B cell (primary cell): ENCODE results near the gene SCRT2. TPM values are rescaled to one million over a fixed set of nuclear protein-coding genes. Genes with fewer than 3 reads are reported as not detected.
"Not testable (repeated sequence)": the region's sequence is repeated elsewhere in the genome, so short reads cannot be mapped to it uniquely, and the experiment has no call there.

Experiments
- ATAC-seq: fragments of 200-7000 bp; cut with Tn5 transposase; one replicate; pipeline ENCODE4 v1.10.0; 2021; ENCODE audit warnings: low read depth, mild to moderate bottlenecking, moderate number of reproducible peaks, moderate library complexity
- CTCF ChIA-PET: fragments of 350-600 bp; sonication (Branson Sonifier 250); formaldehyde crosslinking; loops from one replicate; lab custom pipeline; 2021; ENCODE audit warnings: antibody characterized with exemption, inconsistent platforms; lab: Charles Lee
- POLR2A ChIA-PET: fragments of 350-600 bp; sonication (Branson Sonifier 250); formaldehyde crosslinking; loops from one replicate; lab custom pipeline; 2021; ENCODE audit warnings: antibody characterized with exemption; lab: Charles Lee
- DNase-seq: peaks from one replicate; pipeline ENCODE4 v3.0.0; 2013
- H2AFZ ChIP-seq: 2 replicates; pipeline ENCODE4 v1.6.1; 2012; ENCODE audit warnings: mild to moderate bottlenecking, low read depth, low read length; ENCODE audit not compliant: insufficient read depth, poor library complexity, severe bottlenecking
- H3K27ac ChIP-seq, 2 donors: 1 replicate in 1 of 2; 2 replicates in 1 of 2; pipeline ENCODE4 v1.5.1; 2012 to 2013; ENCODE audit warnings: low read length in 2 of 2, mild to moderate bottlenecking in 2 of 2, moderate library complexity in 1 of 2
- H3K27me3 ChIP-seq, 4 experiments: fragments of 200-600 bp in 1 of 4; sonication (generic) in 1 of 4; replicated peaks in 1 of 4; 1 replicate in 2 of 4; 2 replicates in 2 of 4; pipeline versions ENCODE4 v1.6.1 to v1.7.0; 2013 to 2016; ENCODE audit warnings: low read length in 3 of 4, mild to moderate bottlenecking in 2 of 4, mixed read lengths in 1 of 4, moderate library complexity in 1 of 4; ENCODE audit not compliant: insufficient read depth in 4 of 4, control insufficient read depth in 3 of 4; ENCODE audit errors: control extremely low read depth in 1 of 4
- H3K36me3 ChIP-seq, 2 experiments: replicated peaks in 1 of 2; 1 replicate in 1 of 2; 2 replicates in 1 of 2; pipeline versions ENCODE4 v1.6.1 to v1.7.1; 2013; ENCODE audit warnings: low read length in 1 of 2; ENCODE audit not compliant: insufficient read depth in 2 of 2, control insufficient read depth in 1 of 2; ENCODE audit errors: control extremely low read depth in 1 of 2, extremely low read depth in 1 of 2
- H3K4me1 ChIP-seq, 2 donors: fragments of 200-600 bp in 1 of 2; sonication (generic) in 1 of 2; 1 replicate in 1 of 2; 2 replicates in 1 of 2; pipeline versions ENCODE4 v1.5.1 to v1.6.1; 2013 to 2017; ENCODE audit warnings: low read length in 2 of 2; ENCODE audit not compliant: control insufficient read depth in 2 of 2, insufficient read depth in 2 of 2
- H3K4me2 ChIP-seq: replicated peaks from 2 replicates; pipeline ENCODE3; 2012; ENCODE audit warnings: mild to moderate bottlenecking, low read depth, low read length; ENCODE audit not compliant: poor library complexity, severe bottlenecking
- H3K4me3 ChIP-seq, 5 experiments: fragments of 200-600 bp in 1 of 5; sonication (generic) in 1 of 5; 1 replicate in 3 of 5; 2 replicates in 2 of 5; pipeline versions ENCODE4 v1.5.1 to v1.7.0; 2011 to 2016; ENCODE audit warnings: low read length in 4 of 5, mild to moderate bottlenecking in 4 of 5, low read depth in 2 of 5, control low read depth in 1 of 5, moderate library complexity in 1 of 5; ENCODE audit not compliant: insufficient read depth in 1 of 5; ENCODE audit errors: control extremely low read depth in 1 of 5, extremely low read depth in 1 of 5
- H3K79me2 ChIP-seq: fragments of 200-600 bp; sonication (generic); one replicate; pipeline ENCODE4 v1.6.0; 2016; ENCODE audit warnings: low read length; ENCODE audit not compliant: control insufficient read depth, insufficient read depth
- H3K9ac ChIP-seq: fragments of 200-600 bp; sonication (generic); 2 replicates; pipeline ENCODE4 v1.6.1; 2017; ENCODE audit warnings: mild to moderate bottlenecking, low read length, moderate library complexity
- H3K9me3 ChIP-seq, 3 donors: one replicate each; pipeline versions ENCODE4 v1.6.1 to v1.7.1; 2013; ENCODE audit warnings: low read length in 2 of 3; ENCODE audit not compliant: control insufficient read depth in 2 of 3, insufficient read depth in 1 of 3; ENCODE audit errors: control extremely low read depth in 1 of 3
- H4K20me1 ChIP-seq: 2 replicates; pipeline ENCODE4 v1.6.0; 2012; ENCODE audit warnings: mild to moderate bottlenecking, low read length; ENCODE audit not compliant: insufficient read depth, control insufficient read depth, poor library complexity, severe bottlenecking
- H3K27ac Mint-ChIP-seq: one replicate; pipeline ENCODE4 v1.8.0; 2021; ENCODE audit warnings: mixed read lengths
- H3K27me3 Mint-ChIP-seq: one replicate; pipeline ENCODE4 v1.8.0; 2021; ENCODE audit warnings: mixed read lengths
- H3K4me1 Mint-ChIP-seq: one replicate; pipeline ENCODE4 v1.8.0; 2021; ENCODE audit warnings: mixed read lengths
- H3K4me3 Mint-ChIP-seq: one replicate; pipeline ENCODE4 v1.8.0; 2021; ENCODE audit warnings: mixed read lengths
- H3K9me3 Mint-ChIP-seq: one replicate; pipeline ENCODE4 v1.8.0; 2022; ENCODE audit warnings: mixed read lengths; ENCODE audit not compliant: insufficient read depth
- EZH2 ChIP-seq: IDR thresholded peaks from 2 replicates; pipeline ENCODE4 v1.6.1; 2012; ENCODE audit warnings: borderline replicate concordance, low read depth, mild to moderate bottlenecking, moderate library complexity, low read length; ENCODE audit not compliant: insufficient read depth, poor library complexity, severe bottlenecking
- WGBS: methylation state at CpG from one replicate; pipeline ENCODE4 v1.1.5; 2013; ENCODE audit warnings: missing lambda C conversion rate; ENCODE audit not compliant: insufficient coverage; 5-methylcytosine and 5-hydroxymethylcytosine counted together
- intact Hi-C: fragments of 100-400 bp; cut with micrococcal nuclease; formaldehyde crosslinking; loops from one replicate; pipeline ENCODE4 v1.10.0; 2022
- polyA plus RNA-seq: library from polyadenylated mRNA; depleted of rRNA; stranded (reverse); fragments of >200 nt; gene quantifications from 2 replicates; pipeline ENCODE4 v1.2.3, GENCODE V29; 2012
- total RNA-seq, 2 donors: library from RNA; stranded (reverse); fragments of 120-200 nt in 1 of 2; gene quantifications; 1 replicate in 1 of 2; 2 replicates in 1 of 2; pipeline versions ENCODE4 v1.2.3 to v1.2.4, GENCODE V29; 2013 to 2022
- TF ChIP-seq, protein P1 (sequence below): fragments of 200-600 bp; IDR thresholded peaks from one replicate; pipeline ENCODE4 v1.8.0; 2022; ENCODE audit warnings: antibody characterized with exemption, mild to moderate bottlenecking

Gene SCRT2
- total and polyA plus RNA-seq, 2 donors (not counting 1 experiment from before 2014, with no cell fraction given), result not detected

DNA sequence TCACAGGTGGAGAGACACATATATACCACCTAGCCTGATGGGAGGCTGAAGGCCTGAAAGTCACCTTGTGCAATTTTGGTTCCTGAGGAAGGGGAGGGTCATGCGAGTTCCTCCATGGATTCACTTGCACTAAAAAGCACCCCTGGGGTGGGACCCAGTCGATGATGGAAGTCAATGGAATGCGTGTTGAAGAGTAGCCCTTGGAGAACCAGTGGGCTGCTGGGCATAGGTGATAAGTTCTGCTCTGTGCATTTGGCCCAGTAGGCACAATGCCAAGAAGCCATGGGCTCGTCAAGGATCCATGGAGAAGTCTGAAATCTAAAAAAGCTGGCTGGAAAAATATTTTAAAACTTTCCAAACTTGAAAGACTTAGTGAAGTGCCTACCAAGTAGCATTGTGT, 18.9 kb upstream of the SCRT2 start:
- ChIA-PET POLR2A (no interaction called here), CTCF (no interaction called here)
- H3K4me3 Mint-ChIP-seq, result no peak overlapping the region
- no peak overlapping the region for H2AFZ ChIP-seq
- H3K27me3 ChIP-seq, result peaks cover 0 to 2% (median 0%) of the 10 kb centered on the region in 4 experiments
- H4K20me1 ChIP-seq, result no peaks in the 10 kb centered on the region
- H3K9ac ChIP-seq, result no peak overlapping the region
- H3K36me3 ChIP-seq, result no peaks in the 10 kb centered on the region
- ATAC-seq (no peak), DNase-seq (no peak)
- no peaks in the 10 kb centered on the region for H3K79me2 ChIP-seq
- WGBS, result 87% methylated on average over 3 of the region's 4 CpGs
- H3K4me3 ChIP-seq, result no peak overlapping the region
- H3K27ac ChIP-seq, result no peak overlapping the region
- H3K4me1 Mint-ChIP-seq, result no peaks in the 10 kb centered on the region
- no peaks in the 10 kb centered on the region for H3K4me1 ChIP-seq
- no peak overlapping the region for H3K4me2 ChIP-seq
- H3K9me3 Mint-ChIP-seq, result no peaks in the 10 kb centered on the region
- H3K27ac Mint-ChIP-seq, result no peak overlapping the region
- TF ChIP-seq, protein P1, sequence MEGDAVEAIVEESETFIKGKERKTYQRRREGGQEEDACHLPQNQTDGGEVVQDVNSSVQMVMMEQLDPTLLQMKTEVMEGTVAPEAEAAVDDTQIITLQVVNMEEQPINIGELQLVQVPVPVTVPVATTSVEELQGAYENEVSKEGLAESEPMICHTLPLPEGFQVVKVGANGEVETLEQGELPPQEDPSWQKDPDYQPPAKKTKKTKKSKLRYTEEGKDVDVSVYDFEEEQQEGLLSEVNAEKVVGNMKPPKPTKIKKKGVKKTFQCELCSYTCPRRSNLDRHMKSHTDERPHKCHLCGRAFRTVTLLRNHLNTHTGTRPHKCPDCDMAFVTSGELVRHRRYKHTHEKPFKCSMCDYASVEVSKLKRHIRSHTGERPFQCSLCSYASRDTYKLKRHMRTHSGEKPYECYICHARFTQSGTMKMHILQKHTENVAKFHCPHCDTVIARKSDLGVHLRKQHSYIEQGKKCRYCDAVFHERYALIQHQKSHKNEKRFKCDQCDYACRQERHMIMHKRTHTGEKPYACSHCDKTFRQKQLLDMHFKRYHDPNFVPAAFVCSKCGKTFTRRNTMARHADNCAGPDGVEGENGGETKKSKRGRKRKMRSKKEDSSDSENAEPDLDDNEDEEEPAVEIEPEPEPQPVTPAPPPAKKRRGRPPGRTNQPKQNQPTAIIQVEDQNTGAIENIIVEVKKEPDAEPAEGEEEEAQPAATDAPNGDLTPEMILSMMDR, result no peak
- TF ChIP-seq EZH2, result no peak
- intact Hi-C loops, result no loop called here
- H3K9me3 ChIP-seq, result peaks cover 0 to 1% (median 0%) of the 10 kb centered on the region in 3 donors
- peaks cover 29% of the 10 kb centered on the region for H3K27me3 Mint-ChIP-seq

DNA sequence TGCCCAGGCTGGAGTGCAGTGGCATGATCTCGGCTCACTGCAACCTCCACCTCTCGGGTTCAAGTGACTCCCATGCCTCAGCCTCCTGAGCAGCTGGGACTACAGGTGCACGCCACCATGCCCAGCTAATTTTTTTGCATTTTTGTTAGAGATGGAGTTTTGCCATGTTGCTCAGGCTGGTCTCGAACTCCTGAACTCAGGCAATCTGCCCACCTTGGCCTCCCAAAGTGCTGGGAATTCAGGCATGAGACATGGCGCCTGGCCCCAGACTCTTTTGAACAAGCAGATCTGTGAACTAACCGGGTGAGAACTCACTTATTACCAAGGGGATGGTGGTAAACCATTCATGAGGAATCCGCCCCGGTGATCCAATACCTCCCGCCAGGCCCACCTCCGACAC, 18.2 kb upstream of the SCRT2 start:
- H3K9ac ChIP-seq, POLR2A ChIA-PET: not testable (repeated sequence)
- peaks cover 36% of the 10 kb centered on the region for H3K27me3 Mint-ChIP-seq

More for the DNA sequence above, 18.2 kb upstream of the SCRT2 start:
- intact Hi-C loops, H3K4me1 Mint-ChIP-seq, H3K4me1 ChIP-seq, H3K27ac Mint-ChIP-seq, H3K4me3 Mint-ChIP-seq, H3K9me3 ChIP-seq, H3K27ac ChIP-seq, H4K20me1 ChIP-seq, H2AFZ ChIP-seq, H3K9me3 Mint-ChIP-seq, ATAC-seq, H3K36me3 ChIP-seq, CTCF ChIA-PET, H3K4me2 ChIP-seq, H3K27me3 ChIP-seq, H3K79me2 ChIP-seq, DNase-seq, H3K4me3 ChIP-seq: not testable (repeated sequence)
- WGBS, result 95% methylated on average over 6 of the region's 10 CpGs
